ENCODE measurements around the gene TMEM174.
A peak's percentile ranks its signal among the peaks of the same experiment; 100 is the strongest.
"Not testable (repeated sequence)": the region's sequence is repeated elsewhere in the genome, so short reads cannot be mapped to it uniquely, and the experiment has no call there.

The TMEM174 gene

GRCh38 chr5:73196201-73196600 is 23.2 kb downstream of the TMEM174 start:
- no peak for DNase-seq (ENCODE audit: low spot score)

GRCh38 chr5:73197637-73198257 is 24.8 kb downstream of the TMEM174 start:
- DNase-seq (ENCODE audit: low spot score) = no peak

- DNase-seq (ENCODE audit: low spot score) = no peak
Observed at GRCh38 chr5:73198833-73199592, 26.0 kb downstream of the TMEM174 start.

GRCh38 chr5:73199671-73200070 is 26.7 kb downstream of the TMEM174 start:
- DNase-seq (ENCODE audit: low spot score) = no peak

GRCh38 chr5:73201547-73202513 is 28.8 kb downstream of the TMEM174 start:
- peak; percentile 44 for DNase-seq (ENCODE audit: low spot score)

- DNase-seq (ENCODE audit: low spot score) = no peak
Observed at GRCh38 chr5:73204332-73204731, 31.3 kb downstream of the TMEM174 start.

- DNase-seq (ENCODE audit: low spot score) = no peak
Observed at GRCh38 chr5:73204733-73205132, 31.7 kb downstream of the TMEM174 start.

- no peak for DNase-seq (ENCODE audit: low spot score)
Observed at GRCh38 chr5:73205305-73205704, 32.3 kb downstream of the TMEM174 start.

- DNase-seq (ENCODE audit: low spot score) = not testable (repeated sequence)
Observed at GRCh38 chr5:73207239-73207638, 34.2 kb downstream of the TMEM174 start.

- not testable (repeated sequence) for DNase-seq (ENCODE audit: low spot score)
Observed at GRCh38 chr5:73209075-73209474, 36.1 kb downstream of the TMEM174 start.

- not testable (repeated sequence) for DNase-seq (ENCODE audit: low spot score)
Observed at GRCh38 chr5:73212693-73213092, 39.7 kb downstream of the TMEM174 start.

- no peak for DNase-seq (ENCODE audit: low spot score)
Observed at GRCh38 chr5:73213566-73213998, 40.6 kb downstream of the TMEM174 start.

GRCh38 chr5:73214306-73214705 is 41.3 kb downstream of the TMEM174 start:
- DNase-seq (ENCODE audit: low spot score) = no peak

GRCh38 chr5:73214996-73215395 is 42.0 kb downstream of the TMEM174 start:
- DNase-seq (ENCODE audit: low spot score) = no peak

GRCh38 chr5:73215531-73215890 is 42.5 kb downstream of the TMEM174 start:
- no peak for DNase-seq (ENCODE audit: low spot score)

GRCh38 chr5:73215891-73216610 is 43.1 kb downstream of the TMEM174 start:
- peak; percentile 69 for DNase-seq (ENCODE audit: low spot score)

GRCh38 chr5:73218552-73219171 is 45.7 kb downstream of the TMEM174 start:
- DNase-seq (ENCODE audit: low spot score) = peak; percentile 30

GRCh38 chr5:73219336-73219735 is 46.3 kb downstream of the TMEM174 start:
- DNase-seq (ENCODE audit: low spot score) = not testable (repeated sequence)

- DNase-seq (ENCODE audit: low spot score) = no peak
Observed at GRCh38 chr5:73221161-73221560, 48.2 kb downstream of the TMEM174 start.

GRCh38 chr5:73221726-73222125 is 48.7 kb downstream of the TMEM174 start:
- no peak for DNase-seq (ENCODE audit: low spot score)

- DNase-seq (ENCODE audit: low spot score) = no peak
Observed at GRCh38 chr5:73222173-73222572, 49.2 kb downstream of the TMEM174 start.
